Measurements from ENCODE around the gene KDM5B. TPM values are rescaled to one million over a fixed set of nuclear protein-coding genes. Genes with fewer than 3 reads are reported as not detected.

KDM5B gene
- total RNA-seq, 2 experiments from 2014 or later: not detected

DNA sequence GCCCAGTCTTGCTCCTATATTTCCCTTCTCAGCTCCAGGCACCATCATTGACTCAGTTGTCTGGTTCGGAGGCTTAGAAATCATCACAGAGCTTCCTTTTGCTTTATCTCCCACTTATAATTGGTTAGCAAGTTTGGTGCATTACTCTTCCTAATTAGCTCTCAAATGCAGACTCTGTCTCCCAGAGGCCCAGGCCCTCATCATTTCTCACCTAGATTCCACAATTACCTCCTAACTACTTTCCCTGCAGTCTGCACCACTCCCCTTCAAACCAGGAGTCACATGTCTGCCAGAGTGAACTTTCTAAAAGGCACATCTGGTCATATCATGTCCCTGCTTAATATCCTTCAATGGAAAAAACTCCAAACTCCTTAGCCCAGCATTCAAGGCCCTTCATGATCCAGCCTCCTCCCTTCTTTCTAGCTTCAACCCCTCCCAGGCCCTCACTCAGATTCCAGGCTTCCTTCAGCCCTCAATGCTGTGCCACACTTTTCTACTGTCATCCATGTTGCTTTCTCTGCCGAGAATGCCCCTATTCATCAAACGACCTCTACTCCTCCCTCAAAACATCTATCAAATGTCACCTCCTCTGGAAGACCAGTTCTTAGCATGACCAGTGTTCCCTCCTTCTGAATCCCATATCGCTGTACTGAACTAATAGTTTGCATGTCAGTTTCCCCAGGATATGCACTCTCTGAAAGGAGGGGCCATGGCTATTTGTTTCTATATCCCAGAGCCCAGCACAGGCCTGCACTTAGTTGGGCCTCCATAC, 128.6 kb downstream of the KDM5B start:
- POLR2A ChIA-PET: no interaction called here
- BruUV-seq (replicated peaks): no TSS peak
- TF ChIP-seq, protein P1, sequence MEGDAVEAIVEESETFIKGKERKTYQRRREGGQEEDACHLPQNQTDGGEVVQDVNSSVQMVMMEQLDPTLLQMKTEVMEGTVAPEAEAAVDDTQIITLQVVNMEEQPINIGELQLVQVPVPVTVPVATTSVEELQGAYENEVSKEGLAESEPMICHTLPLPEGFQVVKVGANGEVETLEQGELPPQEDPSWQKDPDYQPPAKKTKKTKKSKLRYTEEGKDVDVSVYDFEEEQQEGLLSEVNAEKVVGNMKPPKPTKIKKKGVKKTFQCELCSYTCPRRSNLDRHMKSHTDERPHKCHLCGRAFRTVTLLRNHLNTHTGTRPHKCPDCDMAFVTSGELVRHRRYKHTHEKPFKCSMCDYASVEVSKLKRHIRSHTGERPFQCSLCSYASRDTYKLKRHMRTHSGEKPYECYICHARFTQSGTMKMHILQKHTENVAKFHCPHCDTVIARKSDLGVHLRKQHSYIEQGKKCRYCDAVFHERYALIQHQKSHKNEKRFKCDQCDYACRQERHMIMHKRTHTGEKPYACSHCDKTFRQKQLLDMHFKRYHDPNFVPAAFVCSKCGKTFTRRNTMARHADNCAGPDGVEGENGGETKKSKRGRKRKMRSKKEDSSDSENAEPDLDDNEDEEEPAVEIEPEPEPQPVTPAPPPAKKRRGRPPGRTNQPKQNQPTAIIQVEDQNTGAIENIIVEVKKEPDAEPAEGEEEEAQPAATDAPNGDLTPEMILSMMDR (conservative IDR thresholded peaks at IDR 0.05; ENCODE audit: low read length): no peak
- no peak for TF ChIP-seq EZH2phosphoT487 (IDR thresholded peaks at IDR 0.05; ENCODE audit: borderline replicate concordance, low read depth, low read length)

DNA sequence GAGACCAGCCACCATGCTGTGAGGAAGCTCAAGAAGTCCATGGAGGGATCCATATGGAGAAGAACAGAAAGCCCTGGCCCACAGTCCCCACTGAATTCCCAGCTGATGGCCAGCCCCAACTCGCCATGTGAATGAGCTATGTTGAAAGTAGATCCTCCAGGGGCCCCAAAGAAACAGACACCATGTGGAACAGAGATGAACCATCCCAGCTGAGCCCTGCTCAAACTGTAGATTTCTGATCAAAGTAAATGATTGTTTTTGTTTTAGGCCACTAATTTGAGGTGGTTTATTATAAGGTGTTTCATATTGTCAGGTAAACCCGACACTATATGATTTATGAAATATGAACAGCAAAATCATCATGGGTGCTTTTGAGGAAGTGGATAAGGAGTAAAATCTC, 130.8 kb downstream of the KDM5B start:
- H3K9me3 ChIP-seq (ENCODE audit: low read length): no peaks in the 10 kb centered on the region
- H3K4me2 ChIP-seq (ENCODE audit: low read length): no peak overlapping the region
- H3K4me1 ChIP-seq (ENCODE audit: insufficient read depth, low read length, poor library complexity, severe bottlenecking): no peaks in the 10 kb centered on the region
- ChIA-PET CTCF (ENCODE audit: unreplicated experiment) (no interaction called here), POLR2A (no interaction called here)
- H2AFZ ChIP-seq (ENCODE audit: low read length): no peak overlapping the region
- H3K79me2 ChIP-seq (ENCODE audit: insufficient read depth, low read depth, low read length): no peaks in the 10 kb centered on the region
- H3K36me3 ChIP-seq (ENCODE audit: insufficient read depth, low read length): no peaks in the 10 kb centered on the region
- intact Hi-C loops (cut with micrococcal nuclease; ENCODE audit: unreplicated experiment): no loop called here
- no peak for TF ChIP-seq EZH2phosphoT487 (IDR thresholded peaks at IDR 0.05; ENCODE audit: borderline replicate concordance, low read depth, low read length)
- TF ChIP-seq, protein P1 (conservative IDR thresholded peaks at IDR 0.05; ENCODE audit: low read length): no peak
- H3K4me3 ChIP-seq (ENCODE audit: low read depth, low read length, poor library complexity, severe bottlenecking): no peak overlapping the region
- no TSS peak for BruUV-seq (replicated peaks)
- no peaks in the 10 kb centered on the region for H3K9me2 ChIP-seq (ENCODE audit: insufficient read depth, low read length)
- H4K20me1 ChIP-seq (ENCODE audit: insufficient read depth, low read length): no peaks in the 10 kb centered on the region
- no peak for DNase-seq (ENCODE audit: low spot score)
- H3K27ac ChIP-seq (ENCODE audit: low read depth, low read length, poor library complexity, severe bottlenecking): no peak overlapping the region

More for the DNA sequence above, 128.6 kb downstream of the KDM5B start:
- no peaks in the 10 kb centered on the region for H3K36me3 ChIP-seq (ENCODE audit: insufficient read depth, low read length)
- no peaks in the 10 kb centered on the region for H3K9me3 ChIP-seq (ENCODE audit: low read length)
- no peak overlapping the region for H3K4me2 ChIP-seq (ENCODE audit: low read length)
- no peaks in the 10 kb centered on the region for H3K9me2 ChIP-seq (ENCODE audit: insufficient read depth, low read length)
- no peak overlapping the region for H3K4me3 ChIP-seq (ENCODE audit: low read depth, low read length, poor library complexity, severe bottlenecking)
- H3K79me2 ChIP-seq (ENCODE audit: insufficient read depth, low read depth, low read length): no peaks in the 10 kb centered on the region
- CTCF ChIA-PET (ENCODE audit: unreplicated experiment): no interaction called here
- intact Hi-C loops (cut with micrococcal nuclease; ENCODE audit: unreplicated experiment): no loop called here
- no peak overlapping the region for H2AFZ ChIP-seq (ENCODE audit: low read length)
- H3K4me1 ChIP-seq (ENCODE audit: insufficient read depth, low read length, poor library complexity, severe bottlenecking): no peaks in the 10 kb centered on the region
- no peak overlapping the region for H3K27ac ChIP-seq (ENCODE audit: low read depth, low read length, poor library complexity, severe bottlenecking)
- no peak for DNase-seq (ENCODE audit: low spot score)
- no peaks in the 10 kb centered on the region for H4K20me1 ChIP-seq (ENCODE audit: insufficient read depth, low read length)

Small RNA genes within 50 kb of the gene (small RNA-seq; reads per million reads assigned to genes)
- gene AC098934.3: not detected

Other genes with a start within 250 kb of the KDM5B start
- gene SYT2, start 98.0 kb downstream of the KDM5B start, total RNA-seq (2014; rRNA removed; shearing (Covaris generic)): not detected in 2 replicates
- not detected in 2 replicates for gene SYT2, start 98.0 kb downstream of the KDM5B start, total RNA-seq (2022)
- gene PCAT6, start 2.5 kb upstream of the KDM5B start, total RNA-seq (2014; rRNA removed; shearing (Covaris generic)): not detected in 2 replicates
- not detected in 2 replicates for gene PCAT6, start 2.5 kb upstream of the KDM5B start, total RNA-seq (2022)
- 5.2 and 7.8 TPM in 2 replicates for gene RABIF, start 80.7 kb upstream of the KDM5B start, total RNA-seq (2014; rRNA removed; shearing (Covaris generic))
- gene RABIF, start 80.7 kb upstream of the KDM5B start, total RNA-seq (2022): 7.8 and 8.8 TPM in 2 replicates
- gene KLHL12, start 118.8 kb upstream of the KDM5B start, total RNA-seq (2014; rRNA removed; shearing (Covaris generic)): 33.9 and 35.7 TPM in 2 replicates
- 46.2 and 46.5 TPM in 2 replicates for gene KLHL12, start 118.8 kb upstream of the KDM5B start, total RNA-seq (2022)
- 49.4 and 55.2 TPM in 2 replicates for gene ADIPOR1, start 149.9 kb upstream of the KDM5B start, total RNA-seq (2014; rRNA removed; shearing (Covaris generic))
- gene ADIPOR1, start 149.9 kb upstream of the KDM5B start, total RNA-seq (2022): 55.0 and 57.4 TPM in 2 replicates
- 12.8 and 14.5 TPM in 2 replicates for gene CYB5R1, start 158.8 kb upstream of the KDM5B start, total RNA-seq (2014; rRNA removed; shearing (Covaris generic))
- 19.3 and 22.2 TPM in 2 replicates for gene CYB5R1, start 158.8 kb upstream of the KDM5B start, total RNA-seq (2022)
- gene TMEM183A, start 199.0 kb upstream of the KDM5B start, total RNA-seq (2014; rRNA removed; shearing (Covaris generic)): 92.4 and 99.3 TPM in 2 replicates
- gene TMEM183A, start 199.0 kb upstream of the KDM5B start, total RNA-seq (2022): 75.5 and 83.9 TPM in 2 replicates
- gene PPFIA4, start 218.1 kb upstream of the KDM5B start, total RNA-seq (2014; rRNA removed; shearing (Covaris generic)): 0.03 and 0.93 TPM in 2 replicates
- gene PPFIA4, start 218.1 kb upstream of the KDM5B start, total RNA-seq (2022): 0.55 and 2.7 TPM in 2 replicates